MG63 (cell line): ENCODE results near the gene ASB14. TPM values are rescaled to one million over a fixed set of nuclear protein-coding genes. Genes with fewer than 3 reads are reported as not detected.

Experiments
- DNase-seq: peaks from one replicate; pipeline ENCODE4 v3.0.0-alpha.2; 2020
- H3K27me3 ChIP-seq: fragments of 250-450 bp; sonication (Bioruptor Pico); 2 replicates; pipeline ENCODE4 v1.5.1; 2020; ENCODE audit warnings: mild to moderate bottlenecking, moderate library complexity
- H3K36me3 ChIP-seq: fragments of 250-450 bp; sonication (Bioruptor Pico); 2 replicates; pipeline ENCODE4 v1.5.1; 2020; ENCODE audit warnings: mild to moderate bottlenecking, moderate library complexity
- H3K4me3 ChIP-seq: fragments of 250-450 bp; sonication (Bioruptor Pico); 2 replicates; pipeline ENCODE4 v1.5.1; 2020; ENCODE audit warnings: mild to moderate bottlenecking, moderate library complexity
- H3K9me3 ChIP-seq: fragments of 250-450 bp; sonication (Bioruptor Pico); 2 replicates; pipeline ENCODE4 v1.5.1; 2020; ENCODE audit warnings: mild to moderate bottlenecking, moderate library complexity
- total RNA-seq: library from RNA; depleted of rRNA; stranded (reverse); fragments of >200 nt; shearing (Covaris generic); gene quantifications from 2 replicates; pipeline ENCODE4 v1.2.3, GENCODE V29; 2014; ENCODE audit warnings: low replicate concordance

The ASB14 gene
- total RNA-seq, 1 experiment from 2014 or later, result not detected

GRCh38 chr3:57278237-57278636 lies 14.2 kb downstream of the ASB14 start:
- Histone ChIP-seq H3K36me3 (no peaks in the 10 kb centered on the region; the same call in 1 of the 2 replicates), H3K27me3 (no peaks in the 10 kb centered on the region), H3K9me3 (no peaks in the 10 kb centered on the region), H3K4me3 (no peak overlapping the region)
- no peak for DNase-seq

GRCh38 chr3:57275393-57275792 lies 17.1 kb downstream of the ASB14 start:
- H3K36me3 ChIP-seq, result no peaks in the 10 kb centered on the region; the same call in none of the 2 replicates
- H3K9me3 ChIP-seq, result no peaks in the 10 kb centered on the region
- no peak overlapping the region for H3K4me3 ChIP-seq
- H3K27me3 ChIP-seq, result no peaks in the 10 kb centered on the region
- DNase-seq, result no peak

GRCh38 chr3:57274845-57275244 lies 17.6 kb downstream of the ASB14 start:
- no peak for DNase-seq
- Histone ChIP-seq H3K4me3 (no peak overlapping the region), H3K36me3 (no peaks in the 10 kb centered on the region; the same call in none of the 2 replicates), H3K9me3 (no peaks in the 10 kb centered on the region), H3K27me3 (no peaks in the 10 kb centered on the region)

GRCh38 chr3:57268416-57268815 lies 24.1 kb downstream of the ASB14 start:
- Histone ChIP-seq H3K4me3 (no peak overlapping the region), H3K9me3 (no peaks in the 10 kb centered on the region), H3K36me3 (peaks cover 17% of the 10 kb centered on the region), H3K27me3 (no peaks in the 10 kb centered on the region)
- no peak for DNase-seq

- no peaks in the 10 kb centered on the region for H3K9me3 ChIP-seq
- no peak overlapping the region for H3K4me3 ChIP-seq
- no peak for DNase-seq
- H3K27me3 ChIP-seq, result no peaks in the 10 kb centered on the region
- H3K36me3 ChIP-seq, result peaks cover 35% of the 10 kb centered on the region
Observed at GRCh38 chr3:57261929-57262328, 30.6 kb downstream of the ASB14 start.

GRCh38 chr3:57261119-57261518 lies 31.4 kb downstream of the ASB14 start:
- DNase-seq, result no peak
- H3K4me3 ChIP-seq, result no peak overlapping the region
- H3K36me3 ChIP-seq, result peaks cover 33% of the 10 kb centered on the region
- no peaks in the 10 kb centered on the region for H3K27me3 ChIP-seq
- H3K9me3 ChIP-seq, result no peaks in the 10 kb centered on the region

- peaks cover 17% of the 10 kb centered on the region for H3K36me3 ChIP-seq
Observed at GRCh38 chr3:57257678-57258077, 34.8 kb downstream of the ASB14 start.

GRCh38 chr3:57256844-57257243 lies 35.6 kb downstream of the ASB14 start:
- Histone ChIP-seq H3K27me3 (no peaks in the 10 kb centered on the region), H3K36me3 (peaks cover 16% of the 10 kb centered on the region), H3K9me3 (no peaks in the 10 kb centered on the region), H3K4me3 (no peak overlapping the region)
- DNase-seq, result no peak

More at GRCh38 chr3:57257678-57258077, 34.8 kb downstream of the ASB14 start:
- DNase-seq, result no peak
- H3K27me3 ChIP-seq, result no peaks in the 10 kb centered on the region
- H3K4me3 ChIP-seq, result no peak overlapping the region
- H3K9me3 ChIP-seq, result no peaks in the 10 kb centered on the region

GRCh38 chr3:57252404-57252803 lies 40.1 kb downstream of the ASB14 start:
- Histone ChIP-seq H3K27me3 (no peaks in the 10 kb centered on the region), H3K9me3 (no peaks in the 10 kb centered on the region), H3K36me3 (no peaks in the 10 kb centered on the region; the same call in 1 of the 2 replicates), H3K4me3 (no peak overlapping the region)
- no peak for DNase-seq

- DNase-seq, result no peak
- H3K27me3 ChIP-seq, result no peaks in the 10 kb centered on the region
- peaks cover 21% of the 10 kb centered on the region for H3K36me3 ChIP-seq
Observed at GRCh38 chr3:57244946-57245345, 47.5 kb downstream of the ASB14 start.

GRCh38 chr3:57234613-57235575 lies 57.6 kb downstream of the ASB14 start:
- no peak overlapping the region for H3K4me3 ChIP-seq
- no peaks in the 10 kb centered on the region for H3K9me3 ChIP-seq
- H3K36me3 ChIP-seq, result peaks cover 15% of the 10 kb centered on the region
- DNase-seq, result no peak
- H3K27me3 ChIP-seq, result no peaks in the 10 kb centered on the region

More at GRCh38 chr3:57244946-57245345, 47.5 kb downstream of the ASB14 start:
- Histone ChIP-seq H3K4me3 (no peak overlapping the region), H3K9me3 (no peaks in the 10 kb centered on the region)

GRCh38 chr3:57233799-57234198 lies 58.7 kb downstream of the ASB14 start:
- peaks cover 10% of the 10 kb centered on the region for H3K36me3 ChIP-seq
- no peaks in the 10 kb centered on the region for H3K27me3 ChIP-seq
- no peaks in the 10 kb centered on the region for H3K9me3 ChIP-seq
- no peak for DNase-seq
- no peak overlapping the region for H3K4me3 ChIP-seq

- Histone ChIP-seq H3K9me3 (no peaks in the 10 kb centered on the region), H3K36me3 (no peaks in the 10 kb centered on the region), H3K27me3 (no peaks in the 10 kb centered on the region), H3K4me3 (no peak overlapping the region)
- no peak for DNase-seq
Observed at GRCh38 chr3:57230006-57230405, 62.5 kb downstream of the ASB14 start.

- H3K36me3 ChIP-seq, result no peaks in the 10 kb centered on the region
- H3K27me3 ChIP-seq, result no peaks in the 10 kb centered on the region
- H3K4me3 ChIP-seq, result peak overlapping the region; percentile 69
- H3K9me3 ChIP-seq, result no peaks in the 10 kb centered on the region
- DNase-seq, result peak; percentile 12
Observed at GRCh38 chr3:57227930-57228751, 64.3 kb downstream of the ASB14 start.

- Histone ChIP-seq H3K4me3 (peak within 1 kb of the TSS; percentile 69), H3K36me3 (no peaks in the 10 kb centered on the region), H3K27me3 (no peaks in the 10 kb centered on the region), H3K9me3 (no peaks in the 10 kb centered on the region)
- peak; percentile 88 for DNase-seq
Observed at GRCh38 chr3:57227204-57227929, 65.1 kb downstream of the ASB14 start, which contains the start of gene APPL1. TSS of gene APPL1 (plus strand) at chr3:57227729. CDS start at chr3:57227884, 155 bp downstream.

GRCh38 chr3:57226176-57226575 lies 66.3 kb downstream of the ASB14 start:
- H3K36me3 ChIP-seq, result no peaks in the 10 kb centered on the region
- no peaks in the 10 kb centered on the region for H3K27me3 ChIP-seq
- no peak for DNase-seq
- no peak overlapping the region for H3K4me3 ChIP-seq
- H3K9me3 ChIP-seq, result no peaks in the 10 kb centered on the region
